Astrocyte (in vitro differentiated cells and primary cell): ENCODE data around the gene SLC9C1.

Experiments used
- CTCF ChIP-seq: IDR thresholded peaks from 2 replicates; pipeline ENCODE4 v1.5.1; 2011; ENCODE audit warnings: low read depth, mild to moderate bottlenecking, inconsistent platforms, low read length, moderate library complexity; ENCODE audit not compliant: insufficient read depth
- EZH2 ChIP-seq: IDR thresholded peaks from 2 replicates; pipeline ENCODE4 v1.6.1; 2012; ENCODE audit warnings: mild to moderate bottlenecking, low read length, inconsistent platforms; ENCODE audit not compliant: insufficient read depth

- no peak for TF ChIP-seq CTCF
- TF ChIP-seq EZH2, result no peak
These were observed 3.7 kb upstream of the SLC9C1 start for GRCh38 chr3:112297714-112298113.
